HT-29 (cell line): ENCODE results near the gene UBE2U. TPM values are rescaled to one million over a fixed set of nuclear protein-coding genes. Genes with fewer than 3 reads are reported as not detected.
"Not testable (repeated sequence)": the region's sequence is repeated elsewhere in the genome, so short reads cannot be mapped to it uniquely, and the experiment has no call there.

Experiments used
- DNase-seq: peaks from one replicate; pipeline ENCODE4 v3.0.0-alpha.2; 2015; ENCODE audit warnings: low spot score
- total RNA-seq: library from RNA; depleted of rRNA; stranded (reverse); fragments of >200 nt; shearing (Covaris generic); gene quantifications from 2 replicates; pipeline ENCODE4 v1.2.3, GENCODE V29; 2014

UBE2U gene
- total RNA-seq, 1 experiment from 2014 or later: not detected

GRCh38 chr1:64192290-64192689 lies 11.1 kb upstream of the UBE2U start:
- no peak for DNase-seq

GRCh38 chr1:64194168-64195080 lies 9.0 kb upstream of the UBE2U start:
- DNase-seq: no peak

- no peak for DNase-seq
These were observed 8.4 kb upstream of the UBE2U start for GRCh38 chr1:64195081-64195395.

GRCh38 chr1:64196074-64196870 lies 7.2 kb upstream of the UBE2U start:
- DNase-seq: no peak

- DNase-seq: no peak
These were observed 6.3 kb upstream of the UBE2U start for GRCh38 chr1:64197076-64197475.

GRCh38 chr1:64199154-64199553 lies 4.3 kb upstream of the UBE2U start:
- DNase-seq: no peak

- DNase-seq: no peak
These were observed 3.4 kb upstream of the UBE2U start for GRCh38 chr1:64200064-64200463.

GRCh38 chr1:64209221-64209620 lies 5.8 kb downstream of the UBE2U start:
- no peak for DNase-seq

- DNase-seq: no peak
These were observed 8.6 kb downstream of the UBE2U start for GRCh38 chr1:64212031-64212430.

GRCh38 chr1:64215576-64215975 lies 12.2 kb downstream of the UBE2U start:
- no peak for DNase-seq

GRCh38 chr1:64220241-64220640 lies 16.8 kb downstream of the UBE2U start:
- no peak for DNase-seq

- DNase-seq: no peak
These were observed 20.1 kb downstream of the UBE2U start for GRCh38 chr1:64223329-64224151.

GRCh38 chr1:64224236-64224635 lies 20.8 kb downstream of the UBE2U start:
- DNase-seq: not testable (repeated sequence)

- no peak for DNase-seq
These were observed 24.9 kb downstream of the UBE2U start for GRCh38 chr1:64228167-64228957.

GRCh38 chr1:64229307-64229706 lies 25.9 kb downstream of the UBE2U start:
- no peak for DNase-seq

GRCh38 chr1:64231153-64231552 lies 27.7 kb downstream of the UBE2U start:
- DNase-seq: no peak

GRCh38 chr1:64231654-64232053 lies 28.2 kb downstream of the UBE2U start:
- DNase-seq: no peak

GRCh38 chr1:64234714-64235113 lies 31.3 kb downstream of the UBE2U start:
- DNase-seq: no peak

- no peak for DNase-seq
These were observed 31.8 kb downstream of the UBE2U start for GRCh38 chr1:64235181-64235580.

GRCh38 chr1:64235910-64236309 lies 32.5 kb downstream of the UBE2U start:
- DNase-seq: no peak

- DNase-seq: no peak
These were observed 33.1 kb downstream of the UBE2U start for GRCh38 chr1:64236541-64236954.
